Measurements from ENCODE around the gene FAM25G.
"Not testable (repeated sequence)": the region's sequence is repeated elsewhere in the genome, so short reads cannot be mapped to it uniquely, and the experiment has no call there.

Gene FAM25G

GRCh38 chr10:47465216-47465917 lies 26.1 kb downstream of the FAM25G start:
- DNase-seq (ENCODE audit: low spot score), result not testable (repeated sequence)

GRCh38 chr10:47462577-47463358 lies 28.7 kb downstream of the FAM25G start:
- not testable (repeated sequence) for DNase-seq (ENCODE audit: low spot score)

- DNase-seq (ENCODE audit: low spot score), result not testable (repeated sequence)
Measured at GRCh38 chr10:47461261-47461687, 30.2 kb downstream of the FAM25G start.

- no peak for DNase-seq (ENCODE audit: low spot score)
Measured at GRCh38 chr10:47458466-47459154, 32.9 kb downstream of the FAM25G start.

- no peak for DNase-seq (ENCODE audit: low spot score)
Measured at GRCh38 chr10:47457826-47458225, 33.7 kb downstream of the FAM25G start.

GRCh38 chr10:47457528-47457820 lies 34.0 kb downstream of the FAM25G start:
- no peak for DNase-seq (ENCODE audit: low spot score)

- DNase-seq (ENCODE audit: low spot score), result no peak
Measured at GRCh38 chr10:47456794-47457527, 34.5 kb downstream of the FAM25G start.

GRCh38 chr10:47456079-47456785 lies 35.3 kb downstream of the FAM25G start:
- DNase-seq (ENCODE audit: low spot score), result no peak

GRCh38 chr10:47455350-47456078 lies 36.0 kb downstream of the FAM25G start:
- not testable (repeated sequence) for DNase-seq (ENCODE audit: low spot score)

GRCh38 chr10:47454780-47455058 lies 36.8 kb downstream of the FAM25G start:
- DNase-seq (ENCODE audit: low spot score), result no peak

GRCh38 chr10:47454008-47454779 lies 37.3 kb downstream of the FAM25G start:
- DNase-seq (ENCODE audit: low spot score), result no peak

- DNase-seq (ENCODE audit: low spot score), result no peak
Measured at GRCh38 chr10:47453141-47454007, 38.1 kb downstream of the FAM25G start.

GRCh38 chr10:47452495-47453140 lies 38.9 kb downstream of the FAM25G start:
- no peak for DNase-seq (ENCODE audit: low spot score)

- no peak for DNase-seq (ENCODE audit: low spot score)
Measured at GRCh38 chr10:47451998-47452494, 39.5 kb downstream of the FAM25G start.

- DNase-seq (ENCODE audit: low spot score), result no peak
Measured at GRCh38 chr10:47451273-47451997, 40.1 kb downstream of the FAM25G start.

- no peak for DNase-seq (ENCODE audit: low spot score)
Measured at GRCh38 chr10:47450442-47450841, 41.1 kb downstream of the FAM25G start.

- no peak for DNase-seq (ENCODE audit: low spot score)
Measured at GRCh38 chr10:47449979-47450378, 41.5 kb downstream of the FAM25G start.
